Neural crest cell (in vitro differentiated cells): Measurements from ENCODE around the gene PHF2. TPM values are rescaled to one million over a fixed set of nuclear protein-coding genes. Genes with fewer than 3 reads are reported as not detected.

Experiments used
- DNase-seq: peaks from one replicate; pipeline ENCODE4 v3.0.0; 2021; ENCODE audit warnings: low read depth, mixed read lengths, low spot score
- H3K27ac Mint-ChIP-seq: one replicate; pipeline ENCODE4 v1.8.0; 2021; ENCODE audit warnings: mild to moderate bottlenecking, mixed read lengths; ENCODE audit not compliant: unreplicated experiment
- H3K27me3 Mint-ChIP-seq: 2 replicates; pipeline ENCODE4 v1.8.0; 2021; ENCODE audit warnings: low read depth, mild to moderate bottlenecking, mixed read lengths
- H3K36me3 Mint-ChIP-seq: 2 replicates; pipeline ENCODE4 v1.8.0; 2021; ENCODE audit warnings: low read depth, mild to moderate bottlenecking, mixed read lengths
- H3K4me1 Mint-ChIP-seq: 2 replicates; pipeline ENCODE4 v1.8.0; 2021; ENCODE audit warnings: mixed read lengths
- H3K4me3 Mint-ChIP-seq: one replicate; pipeline ENCODE4 v1.8.0; 2021; ENCODE audit warnings: mild to moderate bottlenecking, mixed read lengths
- H3K9me3 Mint-ChIP-seq: 2 replicates; pipeline ENCODE4 v1.8.0; 2021; ENCODE audit warnings: mixed read lengths
- total RNA-seq: library from RNA; stranded (reverse); gene quantifications from 2 replicates; pipeline ENCODE4 v1.2.1, GENCODE V29; 2021
- TF ChIP-seq, protein P1 (sequence below): fragments of 200-600 bp; sonication (generic); conservative IDR thresholded peaks from 2 replicates; pipeline ENCODE4 v1.5.0; 2021; ENCODE audit warnings: antibody characterized with exemption, mild to moderate bottlenecking

PHF2 gene
- total RNA-seq, 1 donor from 2014 or later, result 34.4 TPM

DNA sequence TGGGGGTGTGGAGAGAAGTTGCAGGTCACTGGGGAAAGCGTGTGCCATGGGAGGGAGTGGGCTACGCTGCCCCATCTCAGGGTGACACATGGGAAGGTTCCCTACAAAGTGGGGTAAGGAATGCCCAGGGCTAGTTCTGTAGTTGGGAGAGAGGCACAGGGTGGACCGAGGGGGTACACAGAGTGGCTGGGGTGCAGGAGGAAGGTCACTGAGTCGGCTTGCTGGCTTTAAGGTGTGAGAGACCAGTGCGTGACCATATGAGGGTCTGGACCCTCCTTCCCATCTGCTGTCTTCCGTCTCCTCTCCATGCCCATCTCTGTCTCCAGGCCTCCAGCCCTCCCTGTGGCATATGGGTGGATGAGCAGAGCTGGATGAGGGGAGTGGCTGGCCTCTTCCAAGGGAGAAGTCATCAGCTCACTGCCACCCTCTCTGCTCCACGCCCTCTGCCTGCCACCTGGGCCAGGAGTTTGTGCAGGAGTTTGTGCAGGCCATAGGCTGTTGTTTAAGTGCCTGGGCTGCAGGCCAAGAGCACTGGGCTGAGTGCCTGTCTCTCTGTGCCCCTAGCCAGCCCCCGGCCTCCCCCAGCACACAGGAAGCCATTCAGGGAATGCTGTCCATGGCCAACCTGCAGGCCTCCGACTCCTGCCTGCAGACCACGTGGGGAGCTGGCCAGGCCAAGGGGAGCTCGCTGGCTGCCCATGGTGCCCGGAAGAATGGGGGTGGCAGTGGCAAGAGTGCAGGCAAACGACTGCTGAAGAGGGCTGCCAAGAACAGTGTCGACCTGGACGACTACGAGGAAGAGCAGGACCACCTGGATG, 96.8 kb downstream of the PHF2 start:
- Mint-ChIP-seq H3K4me3 (peak overlapping the region; percentile 57), H3K27ac (no peak overlapping the region), H3K4me1 (peaks cover 10% of the 10 kb centered on the region), H3K27me3 (peaks cover 10% of the 10 kb centered on the region), H3K36me3 (peaks cover 7% of the 10 kb centered on the region), H3K9me3 (peaks cover 4% of the 10 kb centered on the region)
- peak; percentile 30 for DNase-seq
- TF ChIP-seq, protein P1, sequence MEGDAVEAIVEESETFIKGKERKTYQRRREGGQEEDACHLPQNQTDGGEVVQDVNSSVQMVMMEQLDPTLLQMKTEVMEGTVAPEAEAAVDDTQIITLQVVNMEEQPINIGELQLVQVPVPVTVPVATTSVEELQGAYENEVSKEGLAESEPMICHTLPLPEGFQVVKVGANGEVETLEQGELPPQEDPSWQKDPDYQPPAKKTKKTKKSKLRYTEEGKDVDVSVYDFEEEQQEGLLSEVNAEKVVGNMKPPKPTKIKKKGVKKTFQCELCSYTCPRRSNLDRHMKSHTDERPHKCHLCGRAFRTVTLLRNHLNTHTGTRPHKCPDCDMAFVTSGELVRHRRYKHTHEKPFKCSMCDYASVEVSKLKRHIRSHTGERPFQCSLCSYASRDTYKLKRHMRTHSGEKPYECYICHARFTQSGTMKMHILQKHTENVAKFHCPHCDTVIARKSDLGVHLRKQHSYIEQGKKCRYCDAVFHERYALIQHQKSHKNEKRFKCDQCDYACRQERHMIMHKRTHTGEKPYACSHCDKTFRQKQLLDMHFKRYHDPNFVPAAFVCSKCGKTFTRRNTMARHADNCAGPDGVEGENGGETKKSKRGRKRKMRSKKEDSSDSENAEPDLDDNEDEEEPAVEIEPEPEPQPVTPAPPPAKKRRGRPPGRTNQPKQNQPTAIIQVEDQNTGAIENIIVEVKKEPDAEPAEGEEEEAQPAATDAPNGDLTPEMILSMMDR, result no peak

DNA sequence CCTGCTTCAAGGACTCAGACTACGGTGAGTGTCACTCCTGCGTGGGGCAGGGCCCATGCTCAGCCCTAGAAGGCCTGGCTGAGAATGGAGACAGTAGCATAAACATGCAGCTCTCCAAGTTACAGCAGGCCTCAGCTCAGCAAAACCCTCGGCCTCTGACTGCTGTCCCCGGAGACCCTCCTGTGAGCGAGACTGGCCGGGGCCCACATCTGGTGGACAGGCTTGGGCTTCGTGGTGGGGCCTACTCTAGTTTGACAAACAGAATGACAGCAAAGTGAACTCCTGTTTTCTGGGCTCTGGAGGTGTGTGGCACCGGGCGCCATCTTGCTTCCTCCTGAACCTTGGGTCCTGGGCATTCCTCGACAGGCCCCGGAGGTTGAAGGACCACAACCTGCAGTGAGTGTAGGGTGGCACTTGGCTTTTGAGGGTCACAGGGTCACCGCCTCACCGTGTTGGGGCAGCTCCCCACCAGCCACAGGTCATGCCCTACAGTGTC, 97.5 kb downstream of the PHF2 start:
- peak overlapping the region; percentile 57 for H3K4me3 Mint-ChIP-seq
- TF ChIP-seq, protein P1, result no peak
- no peak overlapping the region for H3K27ac Mint-ChIP-seq
- peaks cover 10% of the 10 kb centered on the region for H3K27me3 Mint-ChIP-seq
- DNase-seq, result no peak
- H3K4me1 Mint-ChIP-seq, result peaks cover 7% of the 10 kb centered on the region
- peaks cover 4% of the 10 kb centered on the region for H3K9me3 Mint-ChIP-seq
- H3K36me3 Mint-ChIP-seq, result peaks cover 7% of the 10 kb centered on the region

DNA sequence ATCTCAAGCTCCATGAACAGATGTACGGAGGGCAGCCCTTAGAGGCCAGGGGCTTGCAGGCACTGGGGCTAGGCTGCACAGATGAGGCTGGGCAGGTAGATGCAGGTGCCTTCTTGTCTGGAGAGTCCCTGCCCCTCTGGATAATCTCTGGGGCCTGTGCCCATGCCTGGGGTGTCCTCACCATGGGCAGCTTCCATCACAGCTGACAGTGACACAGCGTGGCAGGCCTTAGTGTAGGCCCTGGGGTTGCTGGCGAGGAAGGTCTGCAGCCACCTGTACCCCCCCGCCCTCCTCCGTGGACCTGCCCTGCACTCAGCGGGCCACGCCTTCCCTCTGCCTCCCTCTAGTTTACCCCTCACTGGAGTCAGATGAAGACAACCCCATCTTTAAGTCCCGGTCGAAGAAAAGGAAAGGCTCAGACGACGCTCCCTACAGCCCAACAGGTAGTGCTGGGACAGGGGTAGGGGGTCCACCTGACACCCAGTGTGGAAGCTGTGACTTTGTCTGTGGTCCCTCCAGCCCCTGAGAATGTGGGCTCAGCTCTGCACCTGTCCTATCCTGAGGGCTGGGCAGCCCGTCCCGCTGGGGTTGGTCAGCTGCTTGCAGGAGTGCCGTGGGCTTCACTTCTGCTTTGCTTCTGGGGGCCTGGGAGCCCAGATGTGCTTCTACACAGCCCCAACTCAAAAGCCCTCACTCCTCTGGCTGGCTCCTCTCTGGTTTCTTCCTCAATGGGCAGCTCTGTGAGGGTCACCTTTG, 98.4 kb downstream of the PHF2 start:
- DNase-seq, result no peak
- Mint-ChIP-seq H3K36me3 (peaks cover 7% of the 10 kb centered on the region), H3K27me3 (peaks cover 10% of the 10 kb centered on the region), H3K27ac (no peak overlapping the region), H3K4me1 (peaks cover 6% of the 10 kb centered on the region), H3K4me3 (no peak overlapping the region), H3K9me3 (peaks cover 4% of the 10 kb centered on the region)
- TF ChIP-seq, protein P1, result no peak

DNA sequence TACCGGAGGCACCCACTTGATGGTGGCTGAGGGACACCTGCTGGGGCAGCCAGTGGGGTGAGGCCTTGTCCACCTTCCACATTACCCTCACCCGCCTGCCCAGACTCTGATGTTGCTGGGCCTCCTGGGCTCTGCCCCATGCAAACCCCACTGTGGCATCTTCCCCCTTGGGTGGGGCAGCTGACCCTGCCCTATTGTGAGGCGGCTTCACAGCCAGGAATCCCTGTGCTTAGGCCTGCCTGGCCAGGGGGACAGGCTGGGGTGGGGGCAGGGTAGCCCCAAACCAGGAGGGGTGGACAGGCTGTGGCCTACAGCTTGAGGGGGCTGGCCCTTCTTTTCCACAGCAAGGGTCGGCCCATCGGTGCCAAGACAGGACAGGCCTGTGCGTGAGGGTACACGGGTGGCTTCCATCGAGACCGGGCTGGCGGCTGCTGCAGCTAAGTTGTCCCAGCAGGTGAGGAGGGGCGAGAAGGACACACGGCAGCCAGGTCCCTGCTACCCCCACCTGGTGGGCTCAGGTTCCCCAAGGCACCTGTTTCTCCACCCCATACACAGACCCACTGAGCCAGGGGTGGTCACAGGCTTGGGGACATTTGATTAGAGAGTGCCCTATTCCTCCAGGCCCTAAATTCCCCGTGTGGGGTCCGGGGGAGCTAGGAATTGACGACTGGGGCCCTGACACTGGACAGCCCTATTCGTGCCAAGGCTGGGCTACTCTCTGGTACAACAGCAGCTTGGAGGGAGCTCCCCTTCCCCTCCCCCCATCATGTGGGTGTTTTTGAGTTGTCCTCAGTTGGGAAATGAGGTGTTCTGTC, 99.2 kb downstream of the PHF2 start:
- peaks cover 6% of the 10 kb centered on the region for H3K27me3 Mint-ChIP-seq
- peaks cover 4% of the 10 kb centered on the region for H3K4me1 Mint-ChIP-seq
- no peak overlapping the region for H3K4me3 Mint-ChIP-seq
- H3K27ac Mint-ChIP-seq, result no peak overlapping the region
- peaks cover 3% of the 10 kb centered on the region for H3K9me3 Mint-ChIP-seq
- H3K36me3 Mint-ChIP-seq, result peaks cover 6% of the 10 kb centered on the region
- TF ChIP-seq, protein P1, result no peak
- no peak for DNase-seq
